Stimulated activated CD4-positive, alpha-beta T cell treated with anti-CD3 and anti-CD28 coated beads, TNF-alpha, amount 100 ng/mL, for 48 hours (primary cell): Measurements from ENCODE around the gene LRP8.
"Not testable (repeated sequence)": the region's sequence is repeated elsewhere in the genome, so short reads cannot be mapped to it uniquely, and the experiment has no call there.

Experiments used
- DNase-seq, 3 donors: peaks; one replicate each; pipeline ENCODE4 v3.0.0-alpha.2; 2020; ENCODE audit warnings: low read depth in 3 of 3

LRP8 gene

GRCh38 chr1:53214376-53214940 lies 113.4 kb downstream of the LRP8 start:
- no peak for DNase-seq

- no peak for DNase-seq
Observed at GRCh38 chr1:53210954-53211353, 116.9 kb downstream of the LRP8 start.

- no peak for DNase-seq
Observed at GRCh38 chr1:53210352-53210751, 117.5 kb downstream of the LRP8 start.

DNA sequence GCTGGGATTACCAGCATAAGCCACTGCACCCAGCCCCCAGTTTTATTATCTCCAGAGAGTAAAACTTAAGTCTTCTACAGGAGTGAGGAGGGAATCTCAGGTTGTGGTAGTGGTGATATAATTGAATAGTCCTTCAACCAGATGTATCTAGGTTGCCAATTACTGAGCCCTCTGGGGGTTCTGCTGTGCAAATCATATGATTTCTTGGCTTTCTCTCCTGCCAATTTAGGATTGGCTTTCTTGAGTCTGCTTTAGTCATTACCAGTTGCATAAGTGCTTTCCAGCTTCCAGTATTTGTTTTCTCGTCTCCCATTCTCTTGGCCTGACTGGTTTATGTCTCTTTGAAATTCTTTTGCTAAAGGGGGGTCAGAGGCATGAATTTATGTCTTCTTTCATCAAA lies 120.1 kb downstream of the LRP8 start:
- no peak for DNase-seq

GRCh38 chr1:53206735-53207379 lies 121.0 kb downstream of the LRP8 start:
- no peak for DNase-seq

DNA sequence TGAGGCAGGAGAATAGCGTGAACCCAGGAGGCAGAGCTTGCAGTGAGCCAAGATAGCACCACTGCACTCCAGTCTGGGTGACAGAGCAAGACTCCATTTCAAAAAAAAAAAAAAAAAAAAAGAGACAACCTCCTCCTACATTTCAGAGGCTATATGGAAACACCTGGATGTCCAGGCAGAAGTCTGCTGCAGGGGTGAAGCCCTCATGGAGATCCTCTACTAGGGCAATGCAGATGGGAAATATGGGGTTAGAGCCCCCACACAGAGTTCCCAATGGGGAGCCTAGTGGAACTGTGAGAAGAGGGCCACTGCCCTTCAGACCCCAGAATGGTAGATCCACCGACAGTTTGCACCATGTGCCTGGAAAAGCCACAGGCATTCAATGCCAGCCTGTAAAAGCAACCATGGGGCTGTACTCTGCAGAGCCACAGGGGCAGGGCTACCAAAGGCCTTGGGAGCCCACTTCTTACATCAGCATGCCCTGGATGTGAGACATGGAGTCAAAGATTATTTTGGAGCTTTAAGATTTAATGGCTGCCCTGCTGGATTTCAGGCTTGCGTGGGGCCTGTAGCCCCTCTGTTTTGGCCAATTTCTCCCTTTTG lies 121.7 kb downstream of the LRP8 start:
- not testable (repeated sequence) for DNase-seq

GRCh38 chr1:53205496-53205895 lies 122.4 kb downstream of the LRP8 start:
- not testable (repeated sequence) for DNase-seq

DNA sequence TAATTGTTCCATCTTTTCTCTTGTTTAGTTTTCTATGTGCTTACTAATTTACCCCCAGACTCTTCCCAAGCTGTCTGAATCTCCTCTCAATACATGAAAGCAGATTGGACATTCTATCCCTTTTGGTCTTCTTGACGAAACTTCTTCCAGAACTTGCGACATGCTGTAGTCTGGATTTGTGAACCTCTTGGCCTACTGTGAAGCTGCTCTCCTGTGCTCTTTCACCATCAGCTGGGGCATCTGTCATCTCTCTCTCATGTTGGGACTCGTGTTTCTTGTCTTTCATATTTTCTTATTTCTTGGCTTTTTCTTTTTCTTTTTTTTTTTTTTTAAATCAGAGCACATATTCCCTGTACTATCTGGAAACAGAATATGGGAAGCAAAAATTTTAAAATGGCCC lies 124.4 kb downstream of the LRP8 start:
- DNase-seq, result no peak

DNA sequence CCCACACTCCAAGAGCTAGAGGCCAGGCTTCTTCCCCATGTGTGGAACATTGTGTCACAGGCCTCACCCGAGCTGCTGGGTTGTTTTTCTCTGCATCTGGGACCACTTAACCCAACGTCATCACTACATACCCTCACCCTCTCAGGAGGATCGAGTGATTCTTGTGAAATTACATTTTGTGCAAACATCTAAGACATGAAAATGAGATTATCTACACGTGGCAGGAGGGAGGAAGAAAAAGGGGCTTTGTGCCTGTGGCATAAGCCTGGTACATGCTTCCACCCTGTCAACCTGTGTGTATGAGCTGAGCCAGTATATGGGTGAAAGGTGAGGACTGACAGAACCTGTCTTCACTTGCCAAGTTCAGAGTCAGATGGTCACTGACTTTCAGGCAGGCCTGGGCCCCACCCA lies 129.6 kb downstream of the LRP8 start:
- DNase-seq, result no peak

GRCh38 chr1:53197291-53198200 lies 130.3 kb downstream of the LRP8 start:
- no peak for DNase-seq

GRCh38 chr1:53196485-53197290 lies 131.2 kb downstream of the LRP8 start, which contains the start of gene CPT2:
CPT2 (plus strand) TSS chr1:53196824; CDS start chr1:53196944, 120 bp downstream.
- peak; percentile 78 to 93 (median 87) for DNase-seq

DNA sequence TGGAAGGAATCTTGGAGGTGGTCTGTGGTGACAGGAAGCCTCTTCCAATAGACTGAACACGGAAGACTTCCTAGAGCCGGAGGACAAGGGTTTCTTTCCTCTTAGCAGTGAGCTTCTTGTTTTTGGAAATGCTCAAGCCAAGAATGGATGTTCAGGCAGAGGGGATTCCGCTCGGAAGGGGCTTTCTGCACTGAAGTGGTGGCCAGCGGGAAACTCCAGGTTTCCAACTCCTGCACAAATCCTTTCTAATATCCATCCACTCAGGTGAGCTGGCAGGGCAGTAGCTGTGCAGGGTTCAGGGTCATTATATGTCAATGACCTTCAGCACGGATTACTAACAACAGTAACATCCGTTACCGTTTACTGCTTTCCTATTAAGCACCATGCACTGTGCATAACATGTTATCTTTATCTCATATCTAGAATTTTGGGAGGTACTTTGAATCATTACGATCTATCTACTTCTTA lies 131.8 kb downstream of the LRP8 start:
- no peak for DNase-seq

GRCh38 chr1:53195246-53196016 lies 132.4 kb downstream of the LRP8 start:
- DNase-seq, result no peak
